Erythroblast (primary cell): ENCODE measurements around the gene LAMA4.
"Not testable (repeated sequence)": the region's sequence is repeated elsewhere in the genome, so short reads cannot be mapped to it uniquely, and the experiment has no call there.

Experiments used
- DNase-seq, 2 experiments: peaks; one replicate each; lab custom pipeline; 2025; lab: John Stamatoyannopoulos, UW
- GATA1 ChIP-seq: IDR thresholded peaks from 2 replicates; pipeline ENCODE4 v1.6.1; 2011; ENCODE audit warnings: low read depth, mild to moderate bottlenecking, control low read depth, low read length, moderate library complexity
- POLR2A ChIP-seq: IDR thresholded peaks from 2 replicates; pipeline ENCODE4 v1.6.1; 2011; ENCODE audit warnings: mild to moderate bottlenecking, low read length

Gene LAMA4

GRCh38 chr6:112130878-112131277 is 123.5 kb downstream of the LAMA4 start:
- no peak for DNase-seq
- TF ChIP-seq GATA1 (no peak), POLR2A (no peak)

DNA sequence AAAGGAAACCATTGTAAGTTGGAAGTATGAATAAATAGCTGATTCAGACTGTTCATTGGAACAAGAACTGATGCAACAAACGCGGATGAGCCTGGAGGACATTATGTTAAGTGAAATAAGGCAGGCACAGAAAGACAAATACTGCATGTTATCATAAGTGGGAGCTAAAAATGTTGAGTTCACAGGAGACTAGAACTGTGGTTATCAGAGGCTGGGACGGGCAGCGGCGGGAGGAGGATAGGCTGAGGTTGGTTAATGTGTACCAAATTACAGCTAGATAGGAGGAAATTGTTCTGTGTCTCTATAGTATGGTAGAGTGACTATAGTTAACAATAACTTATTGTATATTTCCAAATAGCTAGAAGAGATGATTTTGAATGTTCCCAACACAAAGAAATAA is 126.2 kb downstream of the LAMA4 start:
- no peak for DNase-seq
- no peak for TF ChIP-seq GATA1
- TF ChIP-seq POLR2A, result no peak

- no peak for TF ChIP-seq GATA1
- no peak for TF ChIP-seq POLR2A
- DNase-seq, result no peak
These were observed 130.4 kb downstream of the LAMA4 start for GRCh38 chr6:112123982-112124381.

DNA sequence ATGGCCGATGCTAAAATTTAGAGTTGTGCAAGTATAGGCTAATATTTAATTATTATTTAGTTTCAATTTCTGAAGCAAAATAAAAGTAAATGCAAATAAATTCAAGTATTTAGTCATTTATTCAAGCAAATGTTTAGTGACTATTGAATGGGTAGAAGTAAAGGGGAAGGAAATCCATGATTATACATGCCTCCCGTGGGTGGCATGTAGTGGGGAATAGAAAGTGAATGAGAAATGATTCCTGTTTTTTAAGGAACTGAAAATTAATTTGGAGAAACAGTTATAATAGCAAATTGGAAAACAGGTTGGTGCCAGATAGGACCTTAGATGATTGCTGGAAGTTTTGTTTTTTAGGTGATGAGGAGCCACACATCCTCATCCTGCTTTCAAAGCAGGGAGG is 131.6 kb downstream of the LAMA4 start:
- no peak for DNase-seq
- TF ChIP-seq GATA1, result no peak
- TF ChIP-seq POLR2A, result no peak

- no peak for DNase-seq
- TF ChIP-seq POLR2A (no peak), GATA1 (no peak)
These were observed 136.3 kb downstream of the LAMA4 start for GRCh38 chr6:112118034-112118433.

- no peak for DNase-seq
- TF ChIP-seq GATA1 (no peak), POLR2A (no peak)
These were observed 136.8 kb downstream of the LAMA4 start for GRCh38 chr6:112117554-112117953.

DNA sequence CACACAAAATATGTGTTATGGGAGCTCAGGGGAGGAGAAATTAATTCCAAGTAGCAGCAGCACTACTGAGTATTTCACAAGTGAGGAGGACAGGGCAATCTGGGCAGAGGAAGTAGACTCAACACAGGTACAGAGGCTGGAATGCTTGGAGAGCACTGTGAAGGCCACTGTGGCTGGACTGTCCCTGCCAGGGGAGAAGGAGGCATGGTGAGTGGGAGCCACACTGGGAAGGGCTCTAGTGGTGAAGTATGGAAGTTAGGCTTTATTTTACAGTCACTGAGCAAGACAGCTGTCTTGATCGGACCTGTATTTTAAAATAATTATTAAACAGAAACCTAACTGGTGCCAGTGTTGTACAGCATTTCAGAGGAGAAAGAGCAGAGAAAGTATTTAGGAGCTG is 138.1 kb downstream of the LAMA4 start:
- DNase-seq, result no peak
- TF ChIP-seq GATA1, result no peak
- TF ChIP-seq POLR2A, result no peak

DNA sequence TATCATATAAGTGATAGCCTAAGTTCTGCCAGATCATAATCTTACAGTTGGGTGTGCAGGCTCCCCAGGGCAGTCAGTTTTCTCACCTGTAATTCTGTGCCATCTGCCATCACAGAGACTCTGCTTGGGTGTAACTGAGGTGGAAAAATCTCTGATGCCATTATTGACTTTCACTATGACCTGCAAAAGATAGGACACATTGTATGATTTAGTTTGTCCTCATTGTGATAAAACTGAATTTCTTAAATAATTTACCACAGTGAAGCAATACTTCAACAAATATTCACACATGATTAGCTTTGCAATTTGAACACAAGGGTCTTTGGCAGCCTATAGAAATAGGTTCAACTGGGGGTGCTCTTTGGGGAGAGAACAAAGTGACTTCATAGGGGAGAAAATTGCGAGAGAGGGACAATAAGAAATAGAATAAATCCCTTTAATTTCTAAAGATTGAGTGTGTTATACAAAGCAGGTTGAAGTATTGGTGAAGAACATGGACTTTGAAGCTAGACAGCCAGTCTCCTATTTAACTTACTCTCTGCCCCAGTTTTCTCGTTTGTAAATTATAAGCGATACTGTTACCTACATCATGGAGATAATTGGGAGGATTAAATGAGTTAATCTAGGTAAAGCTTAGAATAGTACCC is 139.7 kb downstream of the LAMA4 start:
- TF ChIP-seq GATA1, result no peak

DNA sequence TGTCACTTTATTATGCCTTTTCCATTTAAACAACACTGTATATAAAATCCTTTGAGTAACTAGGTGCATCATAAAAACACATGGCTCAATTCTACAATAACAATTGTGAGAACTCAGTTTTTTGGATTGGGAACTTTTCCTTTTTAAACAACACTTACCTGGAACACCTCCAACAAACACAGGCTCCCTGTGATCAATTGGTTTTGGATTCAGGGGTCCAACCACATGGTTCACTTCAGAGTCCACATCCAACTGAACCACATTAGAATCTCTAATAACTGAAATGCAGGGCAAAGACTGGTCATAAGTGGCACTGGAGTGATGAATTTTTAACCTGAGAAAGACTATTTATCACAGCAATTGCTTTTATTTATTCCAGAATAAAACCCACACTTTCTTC is 140.4 kb downstream of the LAMA4 start:
- DNase-seq, result no peak
- no peak for TF ChIP-seq GATA1
- TF ChIP-seq POLR2A, result no peak

More for the DNA sequence above, 139.7 kb downstream of the LAMA4 start:
- no peak for DNase-seq

GRCh38 chr6:112113431-112113830 is 140.9 kb downstream of the LAMA4 start:
- no peak for DNase-seq
- TF ChIP-seq POLR2A (no peak), GATA1 (no peak)

- no peak for DNase-seq
- TF ChIP-seq GATA1 (no peak), POLR2A (no peak)
These were observed 145.1 kb downstream of the LAMA4 start for GRCh38 chr6:112109262-112109661.

DNA sequence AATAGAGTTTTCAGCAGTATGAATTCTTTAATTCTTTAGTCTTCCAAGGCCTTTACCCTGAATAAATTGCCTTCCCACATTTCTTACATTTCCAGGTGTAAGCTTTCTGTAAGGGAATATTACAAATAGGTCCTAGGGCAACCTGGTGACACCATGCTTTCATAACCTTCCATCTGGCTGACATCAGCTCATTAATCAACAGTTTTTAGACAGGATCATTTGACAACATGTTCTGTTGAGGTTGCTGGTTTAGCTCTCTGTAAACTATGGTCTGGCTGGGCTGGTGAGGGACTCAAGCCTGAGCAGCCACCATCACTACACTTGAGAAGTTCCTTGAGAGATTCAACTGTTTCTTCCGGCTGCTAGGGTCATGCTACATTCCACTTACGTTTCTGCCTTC is 147.8 kb downstream of the LAMA4 start:
- DNase-seq, result no peak
- no peak for TF ChIP-seq GATA1
- TF ChIP-seq POLR2A, result no peak

DNA sequence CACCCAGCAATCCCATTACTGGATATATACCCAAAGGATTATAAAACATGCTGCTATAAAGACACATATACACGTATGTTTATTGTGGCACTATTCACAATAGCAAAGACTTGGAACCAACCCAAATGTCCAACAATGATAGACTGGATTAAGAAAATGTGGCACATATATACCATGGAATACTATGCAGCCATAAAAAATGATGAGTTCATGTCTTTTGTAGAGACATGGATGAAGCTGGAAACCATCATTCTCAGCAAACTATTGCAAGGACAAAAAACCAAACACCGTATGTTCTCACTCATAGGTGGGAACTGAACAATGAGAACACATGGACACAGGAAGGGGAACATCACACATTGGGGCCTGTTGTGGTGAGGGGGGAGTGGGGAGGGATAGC is 148.3 kb downstream of the LAMA4 start:
- not testable (repeated sequence) for DNase-seq

DNA sequence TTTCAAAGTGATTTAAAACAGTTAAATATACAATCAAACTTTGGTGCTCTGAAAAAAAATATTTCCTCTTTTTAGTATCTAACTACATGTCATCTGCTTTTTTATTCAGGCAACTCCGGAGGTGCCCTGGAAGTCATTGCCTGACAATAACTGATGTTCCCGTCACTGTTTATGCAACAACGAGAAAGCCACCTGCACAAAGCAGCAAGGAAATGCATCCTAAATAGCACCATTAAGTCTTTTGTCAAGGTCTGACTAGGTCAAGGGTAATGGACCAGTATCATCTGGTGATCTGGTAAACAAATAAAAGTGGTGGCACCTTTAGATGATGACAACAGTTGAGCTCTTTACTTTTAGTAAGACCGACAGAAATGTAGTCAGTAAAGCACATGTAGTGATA is 153.8 kb downstream of the LAMA4 start:
- TF ChIP-seq GATA1, result no peak
- no peak for TF ChIP-seq POLR2A
- no peak for DNase-seq

DNA sequence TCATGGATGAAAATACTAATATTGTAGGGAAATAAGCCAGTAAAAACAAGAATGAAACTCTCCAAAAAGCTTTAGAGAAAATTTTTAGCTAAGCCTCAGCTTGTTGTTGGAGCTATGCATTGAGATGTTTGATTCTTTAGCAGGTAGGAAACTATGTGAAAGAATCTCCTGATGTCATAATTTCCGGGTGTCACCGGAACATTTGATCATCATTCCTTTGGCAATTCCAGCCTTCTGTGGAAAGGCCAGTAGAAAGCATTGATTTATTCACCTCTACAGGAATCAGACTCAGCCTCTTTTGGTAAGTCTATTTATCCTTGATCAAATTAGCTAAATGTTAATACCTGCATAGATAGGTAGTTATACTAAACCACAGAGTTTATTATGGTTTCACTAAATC is 157.5 kb downstream of the LAMA4 start:
- no peak for DNase-seq
- TF ChIP-seq GATA1 (no peak), POLR2A (no peak)

DNA sequence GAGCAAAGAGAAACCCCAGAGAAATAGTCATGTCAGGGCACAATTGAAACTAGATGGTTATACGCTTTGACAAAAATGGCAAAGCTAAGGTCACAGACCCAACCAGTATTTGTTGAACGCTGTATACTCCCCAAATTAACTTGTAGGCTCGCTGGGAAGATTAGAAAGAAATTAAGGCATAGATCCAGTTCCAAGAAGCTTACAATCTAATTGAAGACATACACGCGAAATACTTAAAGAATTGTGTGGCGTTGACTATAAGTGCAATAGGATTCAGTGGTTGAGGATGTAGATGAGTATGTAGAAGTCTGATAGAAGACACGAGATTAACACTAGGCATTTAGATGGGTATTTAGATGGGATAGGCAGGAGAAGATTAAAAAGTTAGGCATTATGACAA is 166.5 kb downstream of the LAMA4 start:
- DNase-seq, result peak in 1 of 2 experiments; percentile 43
- TF ChIP-seq GATA1, result no peak
- TF ChIP-seq POLR2A, result no peak
